Adipose tissue (tissue), 3 donors: ENCODE data around the gene LRRTM2. TPM values are rescaled to one million over a fixed set of nuclear protein-coding genes. Genes with fewer than 3 reads are reported as not detected.

ENCODE experiments used
- H3K27ac ChIP-seq: one replicate; pipeline ENCODE4 v1.5.1; 2013; ENCODE audit warnings: low read depth, low read length
- WGBS, 3 donors: extraction: QIAGEN DNeasy Blood & Tissue Kit; methylation state at CpG; one replicate each; pipeline ENCODE4 v1.1.7; 2013; 5-methylcytosine and 5-hydroxymethylcytosine counted together
- polyA plus RNA-seq, 3 donors: library from polyadenylated mRNA; stranded (reverse); fragments of 200-250 nt; gene quantifications; one replicate each; pipeline ENCODE4 v1.2.3, GENCODE V29; 2013
- donor health status: healthy with polysubstance abuse.
- donor health status: Bipolar disorder and iron deficiency.
- donor health status: healthy.

The LRRTM2 gene
- polyA plus RNA-seq, 3 donors: 0.10 to 0.16 (median 0.11) TPM

DNA sequence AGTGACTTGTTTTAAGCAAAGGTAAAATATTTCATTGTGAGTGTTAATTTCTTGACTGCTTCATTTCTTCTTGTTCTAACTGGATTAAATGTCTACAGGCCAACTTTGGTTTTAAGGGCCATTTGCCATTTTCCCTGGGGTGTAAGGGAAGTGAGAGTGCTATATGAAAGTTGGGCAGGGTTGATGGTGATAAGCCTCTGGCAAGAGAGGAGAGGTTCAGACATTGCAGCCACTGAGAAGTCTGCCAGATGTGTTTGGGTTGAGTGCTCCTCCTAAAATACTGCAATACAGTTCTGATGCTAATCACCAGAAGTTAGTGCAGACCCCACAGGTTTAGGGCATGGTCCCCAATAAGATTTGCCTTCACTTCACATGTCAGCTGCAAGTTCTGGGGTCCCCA, 14.9 kb upstream of the LRRTM2 start:
- H3K27ac ChIP-seq: no peak overlapping the region

DNA sequence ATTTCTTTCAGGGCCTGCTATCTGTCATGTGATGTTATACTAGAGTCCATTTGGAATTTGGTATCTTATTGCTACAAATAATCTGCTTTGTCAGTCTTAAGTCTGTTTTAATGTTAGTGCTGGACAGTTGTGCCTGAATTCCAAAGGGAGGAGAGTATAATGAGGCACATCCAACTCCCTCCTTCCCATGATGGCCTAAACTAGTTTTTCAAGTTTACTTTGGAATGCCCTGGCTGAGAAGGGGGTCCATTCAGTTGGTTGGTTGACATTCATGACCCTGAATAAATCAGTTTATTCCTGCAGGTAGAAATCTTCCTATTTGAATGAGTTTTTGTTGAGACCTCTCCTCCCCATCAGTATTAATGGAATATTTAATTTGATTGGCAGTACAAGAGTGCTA, 9.4 kb upstream of the LRRTM2 start:
- no peak overlapping the region for H3K27ac ChIP-seq

DNA sequence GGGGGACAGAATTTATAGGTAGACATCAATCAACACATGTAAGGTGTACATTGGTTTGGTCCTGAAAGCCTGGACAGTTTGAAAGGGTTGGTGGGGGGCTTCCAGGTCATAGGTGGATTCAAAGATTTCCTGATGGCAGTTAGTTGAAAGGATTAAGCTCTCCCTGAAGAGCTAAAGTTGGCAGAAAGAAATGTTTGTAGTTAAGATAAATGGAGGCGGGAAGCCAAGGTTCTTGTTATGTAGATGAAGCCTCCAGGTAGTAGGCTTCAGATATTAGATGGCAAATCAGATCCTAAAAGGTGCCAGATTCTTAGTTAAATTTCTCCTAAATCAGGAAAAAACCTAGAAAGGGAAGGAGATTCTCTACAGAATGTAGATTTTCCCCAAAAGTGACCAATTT, 9.0 kb upstream of the LRRTM2 start:
- H3K27ac ChIP-seq: no peak overlapping the region
- 61 to 100% (median 98%) methylated on average over 1 of the region's 1 CpG for WGBS, 3 donors

DNA sequence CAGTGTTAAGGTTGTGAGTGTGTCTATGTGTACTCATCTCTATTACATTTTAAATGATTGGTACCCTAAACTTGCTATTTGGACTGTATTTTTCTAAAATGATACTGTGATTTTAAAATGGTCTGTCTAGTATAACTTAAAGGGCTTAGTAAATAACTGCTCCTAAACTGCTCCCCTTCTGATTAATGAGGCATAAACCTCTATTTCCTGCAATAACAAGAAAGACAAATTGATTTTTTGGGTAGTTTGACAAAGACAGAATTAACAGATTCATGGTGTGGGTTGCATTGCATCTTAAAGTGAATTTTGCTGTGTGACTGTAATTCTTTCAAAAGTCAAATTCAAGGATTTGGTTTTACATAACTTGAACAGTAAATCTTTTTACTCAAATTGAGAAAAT, 8.1 kb upstream of the LRRTM2 start:
- H3K27ac ChIP-seq: no peak overlapping the region

DNA sequence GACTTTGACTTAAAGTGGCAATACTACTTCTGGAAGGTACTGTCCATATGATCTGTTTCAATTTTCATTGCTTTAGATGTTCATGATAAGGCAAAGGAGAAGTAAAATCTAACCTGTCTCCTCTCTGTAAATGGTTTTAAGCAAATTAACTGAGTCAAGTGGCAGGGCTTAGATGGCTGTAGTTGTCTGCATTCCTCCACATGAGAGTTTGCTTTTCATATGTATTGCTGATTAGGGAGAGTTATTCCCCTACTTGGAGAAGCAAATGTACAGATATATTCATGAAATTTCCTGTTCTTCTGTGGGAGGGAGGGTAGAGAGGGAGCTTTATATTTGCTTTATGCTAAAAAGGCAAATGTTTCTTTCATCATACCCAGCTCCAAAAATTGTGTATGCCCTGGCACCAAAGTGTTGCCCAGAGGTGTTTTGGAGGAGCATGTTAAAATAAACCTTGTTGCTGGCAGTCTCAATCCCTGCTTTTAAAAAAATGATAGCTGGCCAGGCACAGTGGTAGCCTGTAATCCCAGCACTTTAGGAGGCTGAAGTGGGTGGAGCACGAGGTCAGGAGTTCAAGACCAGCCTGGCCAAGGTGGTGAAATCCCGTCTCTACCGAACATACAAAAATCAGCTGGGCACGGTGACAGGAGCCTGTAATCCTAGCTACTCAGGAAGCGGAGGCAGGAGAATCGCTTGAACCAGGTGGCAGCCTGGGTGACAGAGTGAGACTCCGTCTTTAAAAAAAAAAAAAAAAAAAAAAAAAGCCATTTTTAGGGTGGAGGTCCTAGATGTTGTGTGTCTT, 3.5 kb upstream of the LRRTM2 start:
- no peak overlapping the region for H3K27ac ChIP-seq
- WGBS, 3 donors: 76 to 89% (median 81%) methylated on average over 7 of the region's 7 CpGs

DNA sequence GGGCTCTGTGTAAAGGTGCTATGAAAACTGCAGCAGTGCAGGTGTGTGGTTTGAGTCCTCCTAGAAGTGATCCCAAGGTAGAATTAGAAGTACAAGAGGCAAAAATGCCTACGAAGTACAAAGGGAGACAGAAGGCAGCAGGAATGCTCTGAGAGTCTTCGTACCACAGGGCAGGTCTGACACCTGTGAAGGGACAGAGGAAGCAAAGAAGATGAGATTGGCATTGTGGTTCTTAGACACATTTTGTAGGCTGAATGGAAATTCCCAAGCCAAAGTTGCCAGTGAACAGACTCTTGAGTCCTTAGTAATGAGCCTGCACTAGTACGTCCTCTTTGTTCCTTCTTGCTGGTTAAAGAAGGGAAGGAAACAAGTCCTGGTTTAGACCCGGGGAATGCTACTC, 1.7 kb upstream of the LRRTM2 start:
- H3K27ac ChIP-seq: no peak overlapping the region
- 86 to 97% (median 93%) methylated on average over 4 of the region's 4 CpGs for WGBS, 3 donors

DNA sequence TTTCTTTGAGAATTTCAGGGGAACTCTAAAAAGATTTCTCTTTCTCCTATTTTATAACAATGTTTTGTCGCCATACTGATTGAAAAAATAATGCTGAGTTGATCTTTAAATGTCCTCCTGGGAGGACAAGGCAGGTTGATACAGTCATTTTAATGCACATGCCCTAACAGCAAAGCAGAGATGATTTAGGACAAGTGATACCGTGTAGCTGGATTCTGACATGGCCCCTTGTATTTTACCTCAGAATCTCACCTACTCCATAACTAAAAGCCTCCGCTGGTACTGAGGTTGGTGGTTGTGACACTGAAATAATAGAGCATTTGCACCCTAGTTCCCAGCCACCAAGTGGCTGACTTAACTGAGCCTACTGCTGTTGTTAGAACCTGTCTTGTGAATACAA, 811 bp upstream of the LRRTM2 start:
- H3K27ac ChIP-seq: no peak overlapping the region
- WGBS, 3 donors: 90 to 98% (median 96%) methylated on average over 3 of the region's 3 CpGs

DNA sequence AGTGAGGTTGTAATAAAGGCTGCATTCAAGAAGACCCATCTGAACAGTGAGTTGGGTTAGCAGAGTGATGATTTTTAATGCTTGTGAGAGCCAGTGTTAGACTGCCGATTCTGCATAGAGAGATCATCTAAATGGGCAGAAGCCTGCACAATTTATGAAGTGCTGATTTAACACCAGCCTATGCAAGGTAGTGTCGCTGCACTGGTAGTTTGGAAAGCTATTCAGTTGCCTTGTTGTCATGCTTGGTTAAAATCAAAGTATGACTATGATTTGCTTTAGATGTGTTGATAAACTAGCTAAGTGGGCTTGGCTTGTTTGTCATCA, 379 bp upstream of the LRRTM2 start:
- 78 to 88% (median 83%) methylated on average over 2 of the region's 2 CpGs for WGBS, 3 donors
- no peak overlapping the region for H3K27ac ChIP-seq

DNA sequence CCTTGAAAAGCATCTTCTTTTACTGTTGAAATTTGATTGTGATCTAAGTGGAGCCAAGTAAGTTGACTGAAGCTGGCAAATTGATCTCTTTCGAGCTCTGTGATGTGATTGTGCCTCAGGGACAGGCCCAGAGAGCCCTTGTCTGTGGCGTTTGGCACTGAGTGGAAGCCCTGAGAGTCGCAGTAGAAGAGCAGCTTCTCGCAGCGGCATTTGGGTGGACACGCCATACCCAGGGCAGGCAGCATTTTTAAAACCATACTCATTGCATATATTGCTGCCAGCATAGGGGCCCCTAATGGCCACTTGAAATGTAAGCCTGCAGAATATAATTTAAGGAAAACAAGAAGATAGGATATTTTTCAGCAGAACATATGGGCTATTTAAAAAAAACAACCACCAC, 894 bp downstream of the LRRTM2 start:
- H3K27ac ChIP-seq: no peak overlapping the region
- 70 to 86% (median 82%) methylated on average over 6 of the region's 6 CpGs for WGBS, 3 donors

DNA sequence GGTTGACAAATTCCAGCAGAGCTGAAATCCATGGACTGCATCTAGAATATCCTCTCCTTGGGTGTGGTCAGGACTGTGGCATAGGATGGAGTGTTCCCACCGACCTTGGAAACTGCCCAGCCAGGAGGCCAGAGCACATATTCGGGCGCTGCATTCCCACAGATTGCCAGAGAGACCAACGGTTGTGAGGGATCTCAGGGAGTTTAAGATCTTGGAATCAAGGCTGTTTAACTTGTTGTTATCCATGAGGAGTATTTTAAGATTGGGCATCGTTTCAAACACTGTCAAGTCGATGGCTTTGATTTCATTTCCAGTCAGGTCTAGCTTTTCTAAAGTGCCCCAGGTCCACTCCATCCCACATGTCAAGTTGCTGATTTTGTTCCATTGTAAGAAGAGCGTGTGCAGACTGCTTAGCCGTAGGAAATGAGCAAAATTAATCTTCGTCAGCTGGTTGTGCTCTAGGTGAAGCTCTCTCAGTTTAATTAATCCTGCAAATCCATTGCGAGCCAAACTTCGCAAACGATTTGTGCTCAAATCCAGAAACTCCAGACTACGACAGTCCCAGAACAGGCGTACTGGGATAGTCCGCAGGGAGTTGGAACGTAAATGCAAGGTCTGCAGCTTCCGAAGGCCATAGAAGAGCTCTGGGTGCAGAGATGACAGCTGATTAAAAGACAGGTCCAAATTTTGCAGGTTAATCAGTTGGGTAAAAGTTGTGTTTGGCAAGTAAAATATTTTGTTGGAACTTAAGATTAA, 1.5 kb downstream of the LRRTM2 start:
- H3K27ac ChIP-seq: no peak overlapping the region
- 77 to 79% (median 77%) methylated on average over 17 of the region's 17 CpGs for WGBS, 3 donors

DNA sequence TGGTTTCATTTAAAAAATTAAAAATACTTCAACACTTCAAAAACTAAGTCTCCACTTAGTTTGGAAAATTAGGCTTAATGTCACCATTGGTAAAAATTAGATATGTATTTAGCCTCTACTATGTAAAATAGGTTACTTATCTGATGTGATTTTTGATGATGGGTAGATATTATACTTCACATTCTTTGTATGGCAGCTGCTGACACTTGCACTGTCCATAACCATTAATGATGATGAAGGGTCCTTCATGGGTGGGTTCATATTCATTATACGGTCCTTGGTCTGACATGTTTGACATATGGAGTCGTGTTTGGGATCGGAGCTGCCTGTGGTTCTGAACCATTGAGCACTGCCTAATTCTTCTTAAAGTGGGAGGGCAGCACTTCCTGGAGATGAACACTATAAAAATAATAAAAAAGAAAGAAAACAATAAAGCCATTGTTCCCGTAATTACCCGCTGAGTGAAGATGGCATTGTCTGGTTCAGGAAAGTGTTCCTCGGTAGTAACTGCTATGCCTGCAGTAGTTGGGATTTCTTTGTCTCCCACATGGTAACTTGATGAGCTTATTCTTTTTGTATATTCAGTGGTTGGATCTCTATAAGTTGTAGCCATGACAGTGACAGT, 2.2 kb downstream of the LRRTM2 start:
- H3K27ac ChIP-seq: no peak overlapping the region
- WGBS, 3 donors: 83 to 87% (median 83%) methylated on average over 6 of the region's 6 CpGs

DNA sequence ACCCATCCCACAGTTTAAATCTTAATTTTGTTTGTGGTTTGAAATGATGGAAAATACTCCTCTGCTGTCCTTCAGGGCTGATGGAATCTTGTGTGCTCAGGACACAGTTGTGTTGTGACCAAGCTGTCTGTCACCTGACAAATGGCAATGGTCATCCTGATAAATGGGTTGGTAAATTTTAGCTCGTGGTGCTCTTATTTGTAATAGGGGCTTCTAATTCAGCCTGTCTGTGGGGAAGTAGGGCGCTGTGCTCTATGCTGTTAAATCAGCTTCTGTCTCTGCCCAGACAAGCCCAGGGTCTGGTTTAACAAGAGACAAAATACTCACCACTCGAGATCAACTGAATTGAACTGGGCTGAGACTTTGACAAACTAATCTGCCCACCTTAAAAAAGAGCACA, 4.5 kb downstream of the LRRTM2 start:
- no peak overlapping the region for H3K27ac ChIP-seq
- 53 to 77% (median 70%) methylated on average over 3 of the region's 3 CpGs for WGBS, 3 donors

DNA sequence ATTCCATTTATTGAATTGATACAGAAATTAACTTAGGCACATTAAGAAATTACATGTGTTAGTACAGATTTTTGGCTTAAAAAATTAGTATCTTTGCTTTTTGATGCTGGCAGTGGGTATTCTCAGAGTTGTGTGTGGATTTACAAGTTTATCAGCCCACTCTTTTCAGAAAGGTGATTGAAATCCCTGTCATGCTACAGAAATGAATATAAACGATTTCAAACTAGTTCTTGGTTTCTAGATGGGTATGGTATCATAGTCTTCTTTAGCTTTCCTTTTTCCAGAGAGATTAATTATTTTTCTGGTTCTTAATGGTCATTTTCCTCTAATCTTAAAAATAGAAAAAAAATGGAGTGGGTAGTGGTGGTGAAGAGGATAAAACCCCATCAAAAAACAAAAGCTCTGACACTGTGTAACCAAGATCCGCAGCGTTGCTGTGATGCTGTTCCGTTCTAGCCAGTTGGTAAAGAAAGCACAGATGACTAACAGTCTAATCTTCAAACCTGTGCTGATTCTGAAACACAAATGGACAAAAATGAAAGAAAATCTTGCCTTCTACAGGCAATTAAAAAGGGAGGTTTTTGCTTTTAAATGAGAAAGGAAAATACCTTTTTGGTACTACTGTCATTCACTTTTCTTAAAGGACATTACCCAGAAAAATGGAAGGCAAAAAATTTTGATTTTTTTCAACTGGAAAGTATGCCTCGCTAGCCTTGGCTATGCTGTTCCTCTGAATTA, 5.2 kb downstream of the LRRTM2 start:
- no peak overlapping the region for H3K27ac ChIP-seq

DNA sequence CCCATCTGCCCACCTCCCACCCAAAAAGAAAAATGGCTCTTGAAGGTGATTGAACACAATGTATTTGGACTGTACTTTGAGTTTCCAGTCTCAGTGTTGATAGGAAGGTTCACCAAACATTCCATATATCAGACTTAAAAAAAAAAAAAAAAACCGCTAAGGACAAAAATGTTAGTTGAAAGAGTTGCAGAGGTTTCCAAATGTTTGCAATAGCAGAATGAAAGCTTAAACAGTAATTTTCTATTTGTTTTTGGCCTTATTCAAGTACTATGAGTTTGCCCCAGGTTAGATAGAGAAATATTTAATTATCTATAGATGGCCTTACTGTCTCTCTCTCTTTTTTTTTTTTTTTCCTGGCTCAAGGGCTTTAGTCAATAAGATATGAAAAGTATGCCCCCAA, 6.1 kb downstream of the LRRTM2 start:
- H3K27ac ChIP-seq: no peak overlapping the region
- WGBS, 3 donors: 32 to 94% (median 85%) methylated on average over 1 of the region's 1 CpG

More for the DNA sequence above, 5.2 kb downstream of the LRRTM2 start:
- 62 to 80% (median 68%) methylated on average over 5 of the region's 5 CpGs for WGBS, 3 donors

DNA sequence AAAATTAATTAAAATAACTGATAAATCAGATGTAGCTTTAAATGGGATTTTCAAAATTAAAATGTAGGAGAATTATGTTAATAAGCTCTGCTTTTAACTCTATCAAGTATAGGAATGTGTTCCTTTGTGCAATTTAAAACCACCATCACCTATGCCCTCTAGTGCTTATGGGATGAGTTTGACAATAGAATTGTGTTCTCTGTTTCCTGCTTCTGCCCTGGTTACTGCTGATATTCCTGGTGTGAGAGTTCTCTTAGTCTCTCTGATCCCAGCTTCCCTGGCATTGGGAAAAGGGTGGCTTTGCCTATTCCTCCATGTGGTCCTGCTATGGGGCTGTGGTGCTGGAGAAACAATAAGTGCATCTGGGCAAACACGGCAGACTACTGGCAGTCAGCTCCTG, 8.1 kb downstream of the LRRTM2 start:
- 81 to 88% (median 84%) methylated on average over 1 of the region's 1 CpG for WGBS, 3 donors

DNA sequence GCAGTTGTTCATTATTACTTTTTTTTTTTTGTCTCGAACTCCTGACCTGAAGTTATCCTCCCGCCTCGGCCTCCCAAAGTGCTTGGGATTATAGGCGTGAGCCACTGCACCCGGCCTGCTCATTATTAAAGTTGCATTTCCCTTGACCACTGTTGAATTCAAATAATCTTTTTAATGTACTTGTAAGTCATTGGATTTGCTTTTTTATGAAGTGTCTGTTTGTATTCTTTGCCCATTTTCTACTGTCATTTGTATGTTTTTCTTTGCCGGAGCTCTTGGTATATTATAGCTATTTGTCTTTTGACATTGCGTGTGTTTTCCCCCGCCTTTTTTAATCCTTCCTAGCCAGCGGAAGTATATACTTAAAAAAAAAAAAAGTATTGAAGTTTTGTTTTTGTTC, 22.0 kb downstream of the LRRTM2 start:
- no peak overlapping the region for H3K27ac ChIP-seq
- WGBS, 3 donors: 76 to 91% (median 79%) methylated on average over 9 of the region's 9 CpGs

More for the DNA sequence above, 8.1 kb downstream of the LRRTM2 start:
- H3K27ac ChIP-seq: no peak overlapping the region

DNA sequence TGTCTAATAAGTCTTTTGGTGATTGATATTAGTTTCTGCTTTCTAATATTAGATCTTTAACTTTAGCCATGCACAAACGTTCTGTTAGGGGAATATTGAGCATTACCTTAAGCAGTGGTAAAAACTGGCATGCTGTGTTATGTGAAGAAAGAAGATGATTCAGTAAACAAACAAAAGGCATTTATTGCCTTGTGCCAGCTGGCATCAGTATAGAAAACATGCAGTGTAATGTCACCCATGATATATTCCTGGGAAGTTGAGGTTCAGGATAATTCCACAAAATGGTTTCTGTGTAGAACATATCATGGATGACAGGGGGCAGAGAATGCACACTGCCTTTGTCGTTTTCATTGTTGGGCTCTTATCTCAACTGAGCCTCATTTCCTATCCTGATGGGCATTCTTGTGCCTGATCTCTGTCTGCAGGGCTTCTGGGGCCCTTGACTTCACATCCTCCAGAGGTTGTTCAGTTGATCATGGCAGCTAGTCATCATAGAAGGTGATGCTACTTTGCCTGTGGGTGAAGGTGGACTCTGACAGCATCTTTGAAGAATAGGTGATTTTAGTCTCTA, 24.2 kb downstream of the LRRTM2 start:
- WGBS, 3 donors: 42 to 55% (median 53%) methylated on average over 2 of the region's 2 CpGs
- no peak overlapping the region for H3K27ac ChIP-seq

DNA sequence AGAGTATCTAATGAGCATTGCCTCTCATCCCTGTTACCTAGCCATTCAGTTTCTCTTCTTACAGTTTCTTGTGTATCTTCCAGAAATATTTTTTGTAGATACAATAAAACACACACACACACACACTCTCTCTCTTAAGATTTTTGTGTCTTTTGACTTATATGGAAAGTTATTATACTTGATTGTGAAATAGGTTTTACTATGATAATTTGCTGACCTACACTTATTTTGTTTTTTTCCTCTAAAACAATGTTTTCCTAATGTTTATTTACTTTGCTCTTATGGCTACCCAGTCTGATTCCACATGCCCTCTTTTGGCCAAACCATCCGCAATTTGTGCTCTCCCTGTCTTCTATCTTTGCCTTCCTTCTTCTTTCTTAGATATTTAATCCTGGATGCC, 25.3 kb downstream of the LRRTM2 start:
- no peak overlapping the region for H3K27ac ChIP-seq
- 86 to 94% (median 86%) methylated on average over 1 of the region's 1 CpG for WGBS, 3 donors

DNA sequence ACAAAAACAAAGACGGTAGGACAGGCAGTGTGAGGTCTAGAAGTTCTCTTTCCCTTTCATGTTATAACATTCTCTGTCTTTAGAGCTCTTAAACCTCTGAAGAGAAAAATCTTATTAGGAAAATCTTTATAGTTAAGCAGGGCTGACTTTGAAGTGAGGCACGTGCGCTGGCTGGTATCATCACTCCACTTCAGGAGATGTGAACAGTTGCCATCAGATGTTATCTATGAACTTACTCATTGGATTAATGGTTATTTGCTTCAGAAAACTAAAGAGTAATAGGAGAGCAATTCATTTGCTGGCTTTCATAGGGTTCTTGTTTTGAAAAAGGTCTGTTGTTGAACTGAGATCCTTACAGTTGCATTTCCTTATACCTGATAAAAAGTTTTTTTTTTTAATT, 25.7 kb downstream of the LRRTM2 start:
- 34 to 54% (median 34%) methylated on average over 3 of the region's 3 CpGs for WGBS, 3 donors
- no peak overlapping the region for H3K27ac ChIP-seq
